ENCODE data around the gene PNPLA3. TPM values are rescaled to one million over a fixed set of nuclear protein-coding genes. Genes with fewer than 3 reads are reported as not detected.

Gene PNPLA3
- total and polyA plus RNA-seq, 2 of the 4 experiments (the other 2 are of a cell fraction) = 3.6 to 7.5 TPM

GRCh38 chr22:43957871-43958270 is 34.3 kb downstream of the PNPLA3 start:
- no peak overlapping the region for H3K4me3 ChIP-seq (ENCODE audit: insufficient read depth, low read depth, low read length)
- H3K14ac ChIP-seq (replicated peaks; ENCODE audit: low read depth, low read length) = no peak overlapping the region
- H3K27ac ChIP-seq (ENCODE audit: insufficient read depth, low read length) = no peak overlapping the region
- 77% methylated on average over 5 of the region's 11 CpGs; no CpG with 5 or more reads in 1 of the 2 experiments for WGBS, 2 experiments (ENCODE audit: extremely low coverage in 2 of 2, insufficient read length in 1 of 2)
- H3K79me1 ChIP-seq (ENCODE audit: low read depth in 1 of 2, low read length in 2 of 2) = peaks cover 44 to 72% of the 10 kb centered on the region in 2 experiments
- no peaks in the 10 kb centered on the region for H3K9me3 ChIP-seq (ENCODE audit: control insufficient read depth, insufficient read depth, low read length)
- no peak overlapping the region for H4K5ac ChIP-seq (ENCODE audit: low read depth, low read length)
- peak; percentile 30 for DNase-seq
- H2BK5ac ChIP-seq (ENCODE audit: low read depth, low read length, poor library complexity, severe bottlenecking) = no peak overlapping the region
- dilution Hi-C loops (cut with HindIII; ENCODE audit: low sequenced_read_pairs, unreplicated experiment) (no loop called here), intact Hi-C loops (cut with micrococcal nuclease) (no loop called here), in situ Hi-C loops (cut with MboI; ENCODE audit: low sequenced_read_pairs) (no loop called here)
- peaks cover 4% of the 10 kb centered on the region; the same call in 1 of the 2 replicates for H3K9me1 ChIP-seq (ENCODE audit: insufficient read depth, low read length)
- H2AK9ac ChIP-seq (replicated peaks; ENCODE audit: low read depth, low read length, poor library complexity) = no peak overlapping the region
- peaks cover 2% of the 10 kb centered on the region; the same call in 1 of the 2 replicates for H4K20me1 ChIP-seq (ENCODE audit: insufficient read depth, low read length)
- H3K18ac ChIP-seq (ENCODE audit: low read depth, low read length) = no peak overlapping the region
- no TSS peak for BruUV-seq (replicated peaks)
- no peaks in the 10 kb centered on the region; the same call in 1 of the 2 replicates for H3K36me3 ChIP-seq (ENCODE audit: control insufficient read depth, insufficient read depth, low read length)
- no peak overlapping the region for H4K91ac ChIP-seq (ENCODE audit: insufficient read depth, low read depth, low read length)
- no peak overlapping the region for H2AFZ ChIP-seq (replicated peaks; ENCODE audit: low read length, poor library complexity)
- H2BK20ac ChIP-seq (ENCODE audit: low read depth, low read length) = no peak overlapping the region
- no peak overlapping the region for H3K23ac ChIP-seq (ENCODE audit: low read depth, low read length)
- ChIA-PET CTCF (interaction anchor here (0.9 kb wide), 1 partner anchor 15 kb away, joined by 3 read pairs; no protein-coding TSS in a partner anchor), POLR2A (ENCODE audit: unreplicated experiment) (no interaction called here)
- H2AK5ac ChIP-seq (ENCODE audit: low read depth, low read length) = no peak overlapping the region
- H3K4me2 ChIP-seq (ENCODE audit: low read depth, low read length) = no peak overlapping the region
- no peak overlapping the region for H2BK15ac ChIP-seq (ENCODE audit: low read depth, low read length)
- H2BK120ac ChIP-seq (ENCODE audit: low read depth, low read length) = no peak overlapping the region
- H3K27me3 ChIP-seq (ENCODE audit: control insufficient read depth, insufficient read depth, low read length) = no peaks in the 10 kb centered on the region
- H3K4me1 ChIP-seq (ENCODE audit: control insufficient read depth, insufficient read depth, low read length) = peaks cover 7% of the 10 kb centered on the region
- TF ChIP-seq CHD1 (IDR thresholded peaks at IDR 0.05; ENCODE audit: low read depth, low read length) (no peak), MXI1 (IDR thresholded peaks at IDR 0.05; ENCODE audit: borderline replicate concordance, low read depth, low read length) (no peak), RFX5 (IDR thresholded peaks at IDR 0.05; ENCODE audit: low read depth, low read length) (no peak), POLR2A (IDR thresholded peaks at IDR 0.05; ENCODE audit: low read depth, low read length) (no peak)
- TF ChIP-seq, protein P1, sequence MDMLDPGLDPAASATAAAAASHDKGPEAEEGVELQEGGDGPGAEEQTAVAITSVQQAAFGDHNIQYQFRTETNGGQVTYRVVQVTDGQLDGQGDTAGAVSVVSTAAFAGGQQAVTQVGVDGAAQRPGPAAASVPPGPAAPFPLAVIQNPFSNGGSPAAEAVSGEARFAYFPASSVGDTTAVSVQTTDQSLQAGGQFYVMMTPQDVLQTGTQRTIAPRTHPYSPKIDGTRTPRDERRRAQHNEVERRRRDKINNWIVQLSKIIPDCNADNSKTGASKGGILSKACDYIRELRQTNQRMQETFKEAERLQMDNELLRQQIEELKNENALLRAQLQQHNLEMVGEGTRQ (IDR thresholded peaks at IDR 0.05; ENCODE audit: low read depth, low read length) = no peak
- H4K8ac ChIP-seq (ENCODE audit: low read depth in 2 of 2, low read length in 2 of 2) = no peak overlapping the region
- no peak overlapping the region for H3K9ac ChIP-seq (ENCODE audit: low read depth, low read length)
- no peak for ATAC-seq (ENCODE audit: low read depth)
- no peak overlapping the region for H3K4ac ChIP-seq (ENCODE audit: low read depth, low read length)
- no peak overlapping the region for H3K56ac ChIP-seq (ENCODE audit: extremely low read depth, insufficient read depth, low read length)
